ENCODE data around the gene PRKCA. TPM values are rescaled to one million over a fixed set of nuclear protein-coding genes. Genes with fewer than 3 reads are reported as not detected.

PRKCA gene
- total RNA-seq, 1 donor from 2014 or later, result 80.1 TPM

DNA sequence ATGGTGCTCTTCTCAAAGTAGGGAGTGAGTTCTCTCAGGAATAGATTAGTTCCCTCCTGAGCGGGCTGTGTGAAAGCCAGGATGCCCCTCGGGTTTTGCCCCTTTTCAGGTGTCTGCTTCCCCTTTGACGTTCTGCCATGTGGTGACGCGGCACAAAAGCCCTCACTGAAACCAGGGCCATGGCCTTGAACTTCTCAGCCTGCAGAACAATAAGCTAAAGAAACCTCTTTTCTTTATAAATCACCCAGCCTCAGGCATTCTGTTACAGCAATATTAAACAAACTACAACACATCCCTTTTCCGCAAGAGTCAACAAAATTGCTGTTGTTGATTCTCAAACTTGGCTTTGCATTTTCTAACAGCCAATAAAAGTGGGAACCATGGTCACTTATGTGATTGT lies 517.1 kb downstream of the PRKCA start:
- no peaks in the 10 kb centered on the region for H3K4me1 Mint-ChIP-seq (ENCODE audit: unreplicated experiment)
- H3K27me3 Mint-ChIP-seq (ENCODE audit: unreplicated experiment), result peaks cover 17% of the 10 kb centered on the region
- no peak overlapping the region for H3K27ac Mint-ChIP-seq (ENCODE audit: unreplicated experiment)
- no peaks in the 10 kb centered on the region for H3K36me3 Mint-ChIP-seq (ENCODE audit: unreplicated experiment)
- no peak overlapping the region for H3K4me3 Mint-ChIP-seq (ENCODE audit: unreplicated experiment)
- no peak for DNase-seq (ENCODE audit: extremely low spot score, unreplicated experiment)
- peaks cover 5% of the 10 kb centered on the region for H3K9me3 Mint-ChIP-seq (ENCODE audit: unreplicated experiment)
- TF ChIP-seq, protein P1, sequence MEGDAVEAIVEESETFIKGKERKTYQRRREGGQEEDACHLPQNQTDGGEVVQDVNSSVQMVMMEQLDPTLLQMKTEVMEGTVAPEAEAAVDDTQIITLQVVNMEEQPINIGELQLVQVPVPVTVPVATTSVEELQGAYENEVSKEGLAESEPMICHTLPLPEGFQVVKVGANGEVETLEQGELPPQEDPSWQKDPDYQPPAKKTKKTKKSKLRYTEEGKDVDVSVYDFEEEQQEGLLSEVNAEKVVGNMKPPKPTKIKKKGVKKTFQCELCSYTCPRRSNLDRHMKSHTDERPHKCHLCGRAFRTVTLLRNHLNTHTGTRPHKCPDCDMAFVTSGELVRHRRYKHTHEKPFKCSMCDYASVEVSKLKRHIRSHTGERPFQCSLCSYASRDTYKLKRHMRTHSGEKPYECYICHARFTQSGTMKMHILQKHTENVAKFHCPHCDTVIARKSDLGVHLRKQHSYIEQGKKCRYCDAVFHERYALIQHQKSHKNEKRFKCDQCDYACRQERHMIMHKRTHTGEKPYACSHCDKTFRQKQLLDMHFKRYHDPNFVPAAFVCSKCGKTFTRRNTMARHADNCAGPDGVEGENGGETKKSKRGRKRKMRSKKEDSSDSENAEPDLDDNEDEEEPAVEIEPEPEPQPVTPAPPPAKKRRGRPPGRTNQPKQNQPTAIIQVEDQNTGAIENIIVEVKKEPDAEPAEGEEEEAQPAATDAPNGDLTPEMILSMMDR (IDR thresholded peaks at IDR 0.05), result no peak

- no peaks in the 10 kb centered on the region for H3K4me1 Mint-ChIP-seq (ENCODE audit: unreplicated experiment)
- peaks cover 18% of the 10 kb centered on the region for H3K27me3 Mint-ChIP-seq (ENCODE audit: unreplicated experiment)
- no peak for DNase-seq (ENCODE audit: extremely low spot score, unreplicated experiment)
- no peaks in the 10 kb centered on the region for H3K36me3 Mint-ChIP-seq (ENCODE audit: unreplicated experiment)
- H3K4me3 Mint-ChIP-seq (ENCODE audit: unreplicated experiment), result no peak overlapping the region
- peaks cover 5% of the 10 kb centered on the region for H3K9me3 Mint-ChIP-seq (ENCODE audit: unreplicated experiment)
- no peak overlapping the region for H3K27ac Mint-ChIP-seq (ENCODE audit: unreplicated experiment)
- TF ChIP-seq, protein P1 (IDR thresholded peaks at IDR 0.05), result no peak
Measured at GRCh38 chr17:66822009-66822408, 519.6 kb downstream of the PRKCA start.

DNA sequence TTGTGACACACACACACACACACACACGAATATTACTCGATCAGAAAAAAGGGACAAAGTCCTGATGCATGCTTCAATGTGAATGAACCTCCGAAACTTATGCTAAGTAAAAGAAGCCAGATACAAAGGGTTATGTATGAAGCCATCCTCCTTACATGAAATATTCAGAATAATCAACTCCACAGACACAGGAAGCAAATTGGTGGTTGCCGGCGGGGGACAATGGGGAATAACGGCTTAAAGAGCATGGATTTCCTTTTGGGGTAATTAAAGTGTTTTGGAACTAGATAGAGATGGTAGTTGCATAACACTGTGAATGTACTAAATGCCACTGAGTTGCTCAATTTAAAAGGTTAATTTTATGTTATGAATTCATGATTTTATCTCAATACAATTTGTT lies 524.4 kb downstream of the PRKCA start:
- Mint-ChIP-seq H3K9me3 (ENCODE audit: unreplicated experiment) (no peaks in the 10 kb centered on the region), H3K4me3 (ENCODE audit: unreplicated experiment) (no peak overlapping the region), H3K36me3 (ENCODE audit: unreplicated experiment) (no peaks in the 10 kb centered on the region), H3K27ac (ENCODE audit: unreplicated experiment) (no peak overlapping the region), H3K27me3 (ENCODE audit: unreplicated experiment) (peaks cover 16% of the 10 kb centered on the region), H3K4me1 (ENCODE audit: unreplicated experiment) (no peaks in the 10 kb centered on the region)
- DNase-seq (ENCODE audit: extremely low spot score, unreplicated experiment), result no peak
- TF ChIP-seq, protein P1 (IDR thresholded peaks at IDR 0.05), result no peak

DNA sequence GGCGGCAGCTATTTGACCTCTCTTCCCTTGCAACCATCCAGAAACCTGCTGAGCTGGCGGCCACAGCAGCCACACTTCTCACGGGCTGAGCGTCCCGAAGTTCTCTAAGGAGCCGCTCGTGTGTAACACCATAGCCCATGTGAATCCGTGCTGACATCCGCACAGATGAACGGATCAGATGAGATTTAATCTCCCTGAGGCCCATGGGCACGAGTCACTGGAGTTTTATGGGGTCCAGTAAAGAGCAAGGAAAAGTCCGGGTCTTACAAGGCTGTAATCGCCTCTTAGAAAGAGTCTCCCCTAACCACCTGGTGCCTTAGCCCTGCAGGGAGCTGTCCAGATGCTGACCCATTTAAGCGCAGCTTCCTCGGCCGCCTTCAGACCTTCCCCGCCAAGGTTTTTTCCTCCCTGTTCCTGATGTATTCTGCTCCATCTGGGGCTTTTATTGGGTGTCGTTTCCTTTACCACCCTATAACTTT lies 527.0 kb downstream of the PRKCA start:
- Mint-ChIP-seq H3K4me1 (ENCODE audit: unreplicated experiment) (peaks cover 2% of the 10 kb centered on the region), H3K27me3 (ENCODE audit: unreplicated experiment) (peaks cover 30% of the 10 kb centered on the region), H3K27ac (ENCODE audit: unreplicated experiment) (no peak overlapping the region), H3K9me3 (ENCODE audit: unreplicated experiment) (no peaks in the 10 kb centered on the region), H3K4me3 (ENCODE audit: unreplicated experiment) (no peak overlapping the region), H3K36me3 (ENCODE audit: unreplicated experiment) (no peaks in the 10 kb centered on the region)
- TF ChIP-seq, protein P1 (IDR thresholded peaks at IDR 0.05), result no peak
- no peak for DNase-seq (ENCODE audit: extremely low spot score, unreplicated experiment)

GRCh38 chr17:66829883-66830282 lies 527.5 kb downstream of the PRKCA start:
- Mint-ChIP-seq H3K36me3 (ENCODE audit: unreplicated experiment) (no peaks in the 10 kb centered on the region), H3K9me3 (ENCODE audit: unreplicated experiment) (no peaks in the 10 kb centered on the region), H3K4me3 (ENCODE audit: unreplicated experiment) (no peak overlapping the region), H3K4me1 (ENCODE audit: unreplicated experiment) (peaks cover 2% of the 10 kb centered on the region), H3K27me3 (ENCODE audit: unreplicated experiment) (peaks cover 33% of the 10 kb centered on the region), H3K27ac (ENCODE audit: unreplicated experiment) (no peak overlapping the region)
- TF ChIP-seq, protein P1 (IDR thresholded peaks at IDR 0.05), result no peak
- no peak for DNase-seq (ENCODE audit: extremely low spot score, unreplicated experiment)

Data from osteocyte (in vitro differentiated cells).